DMS153 treated with DMSO at 0.1 percent for 48 hours (cell line): Measurements from ENCODE around the gene SMIM41.
"Not testable (repeated sequence)": the region's sequence is repeated elsewhere in the genome, so short reads cannot be mapped to it uniquely, and the experiment has no call there.

Experiments used
- DNase-seq: peaks from one replicate; lab custom pipeline; 2025; ENCODE audit not compliant: unreplicated experiment; lab: John Stamatoyannopoulos, UW

The SMIM41 gene

GRCh38 chr12:52084491-52085231 is 5.2 kb downstream of the SMIM41 start:
- no peak for DNase-seq

- no peak for DNase-seq
These were observed 6.2 kb downstream of the SMIM41 start for GRCh38 chr12:52085682-52086180.

GRCh38 chr12:52086366-52086765 is 6.9 kb downstream of the SMIM41 start:
- no peak for DNase-seq

DNA sequence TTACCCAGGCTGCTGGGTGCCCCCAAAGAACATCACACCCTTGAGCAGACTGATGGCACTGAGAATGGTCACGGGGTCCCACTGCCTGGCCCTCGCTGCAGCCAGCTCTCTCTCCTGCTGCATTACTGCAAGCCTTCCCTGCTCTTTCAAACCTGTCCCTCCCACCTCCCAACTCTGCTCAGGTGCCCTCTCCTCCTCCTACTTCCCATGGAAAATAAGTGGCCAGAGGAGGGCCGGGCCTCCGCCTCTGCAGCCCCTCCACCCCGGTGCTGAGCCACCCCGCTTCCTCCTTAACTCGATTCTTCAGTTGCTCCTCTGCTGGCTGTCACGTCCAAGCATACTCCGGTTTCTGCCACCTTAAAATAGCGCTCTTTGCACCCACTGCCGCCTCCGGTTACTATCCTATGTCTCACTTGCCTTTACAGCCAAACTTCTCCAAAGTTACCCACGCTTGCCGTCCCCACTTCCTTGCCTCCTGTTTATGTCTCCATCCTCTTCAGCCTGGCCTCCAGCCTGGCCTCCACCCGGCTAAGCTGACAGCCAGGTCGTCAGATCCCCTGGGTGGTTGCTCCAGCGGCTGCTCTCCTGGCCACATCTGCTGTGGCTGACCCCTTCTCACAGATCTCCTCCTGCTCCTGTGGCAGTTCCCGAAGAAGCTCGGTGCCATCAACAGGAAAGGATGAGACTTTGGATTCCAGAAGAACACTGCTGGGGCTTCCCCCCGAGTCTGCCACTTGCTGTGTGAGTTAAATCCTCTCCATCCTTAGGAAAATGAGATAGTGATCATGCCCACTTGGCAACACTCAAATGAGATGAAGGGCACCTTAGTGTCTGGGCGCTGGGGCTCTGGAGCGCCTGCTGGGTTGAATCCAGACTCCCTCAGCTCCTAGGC is 7.7 kb downstream of the SMIM41 start:
- DNase-seq = no peak

GRCh38 chr12:52087961-52088820 is 8.7 kb downstream of the SMIM41 start:
- DNase-seq = no peak

- DNase-seq = no peak
These were observed 10.0 kb downstream of the SMIM41 start for GRCh38 chr12:52089491-52089890.

- DNase-seq = no peak
These were observed 10.8 kb downstream of the SMIM41 start for GRCh38 chr12:52090291-52090690.

GRCh38 chr12:52091061-52091460 is 11.6 kb downstream of the SMIM41 start:
- no peak for DNase-seq

- DNase-seq = peak; percentile 24
These were observed 12.4 kb downstream of the SMIM41 start for GRCh38 chr12:52091869-52092268.

- no peak for DNase-seq
These were observed 13.8 kb downstream of the SMIM41 start for GRCh38 chr12:52093346-52093745.

DNA sequence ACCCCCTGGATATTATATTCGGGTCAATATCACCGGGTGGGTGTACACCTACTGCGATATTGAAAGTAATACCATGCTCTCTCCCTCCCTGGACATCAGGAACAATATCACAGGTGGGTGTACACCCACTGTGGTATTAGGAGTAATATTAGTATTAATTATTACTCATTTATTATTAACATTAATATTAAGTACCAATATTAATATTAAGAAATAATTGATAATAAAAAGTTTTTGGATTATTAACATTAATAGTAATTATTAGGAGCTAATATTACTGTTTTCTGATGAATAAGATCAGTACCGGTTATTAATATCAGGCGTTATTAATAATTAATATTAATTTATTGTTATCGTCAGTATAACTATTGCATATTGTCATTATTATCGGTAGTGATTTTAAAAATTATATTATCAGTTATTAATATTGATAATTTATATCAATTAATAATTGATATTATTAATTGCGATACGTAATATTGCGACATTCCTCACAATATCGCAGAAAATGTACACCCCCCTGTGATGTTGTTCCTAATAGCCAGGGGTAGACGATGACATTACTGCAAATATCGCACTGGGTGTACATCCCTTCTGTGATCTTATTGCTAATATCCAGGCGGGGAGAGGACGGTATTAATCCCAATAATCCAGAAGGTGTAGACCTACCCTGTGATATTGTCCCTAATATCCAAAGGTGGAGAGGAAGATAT is 17.0 kb downstream of the SMIM41 start:
- no peak for DNase-seq

DNA sequence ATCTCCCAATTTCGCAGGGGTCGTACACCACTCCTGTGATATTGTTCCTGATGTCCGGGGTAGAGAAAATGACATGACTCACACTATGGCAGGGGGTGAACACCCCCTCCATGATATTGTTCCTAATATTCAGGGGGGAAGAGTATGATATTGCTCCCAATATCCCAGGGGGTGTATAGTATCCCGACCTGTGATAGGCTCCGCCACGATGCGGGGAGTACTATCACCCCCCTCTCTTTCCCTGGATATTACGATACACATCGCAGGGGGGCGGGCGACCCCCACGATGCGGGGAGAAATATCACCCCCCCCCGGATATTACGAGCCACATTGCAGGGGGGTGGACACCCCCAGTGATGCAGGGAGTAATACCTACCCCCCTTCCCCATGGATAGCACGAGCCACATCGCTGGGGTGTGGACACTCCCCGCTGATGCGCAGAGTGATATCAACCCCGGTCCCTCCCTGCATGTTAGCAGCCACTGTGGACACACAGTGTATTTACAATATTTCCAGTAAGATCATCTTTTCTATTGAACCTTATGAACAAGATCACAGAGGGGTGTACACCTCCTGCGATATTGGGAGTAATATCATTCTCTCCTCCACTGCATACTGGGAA is 17.7 kb downstream of the SMIM41 start:
- no peak for DNase-seq

DNA sequence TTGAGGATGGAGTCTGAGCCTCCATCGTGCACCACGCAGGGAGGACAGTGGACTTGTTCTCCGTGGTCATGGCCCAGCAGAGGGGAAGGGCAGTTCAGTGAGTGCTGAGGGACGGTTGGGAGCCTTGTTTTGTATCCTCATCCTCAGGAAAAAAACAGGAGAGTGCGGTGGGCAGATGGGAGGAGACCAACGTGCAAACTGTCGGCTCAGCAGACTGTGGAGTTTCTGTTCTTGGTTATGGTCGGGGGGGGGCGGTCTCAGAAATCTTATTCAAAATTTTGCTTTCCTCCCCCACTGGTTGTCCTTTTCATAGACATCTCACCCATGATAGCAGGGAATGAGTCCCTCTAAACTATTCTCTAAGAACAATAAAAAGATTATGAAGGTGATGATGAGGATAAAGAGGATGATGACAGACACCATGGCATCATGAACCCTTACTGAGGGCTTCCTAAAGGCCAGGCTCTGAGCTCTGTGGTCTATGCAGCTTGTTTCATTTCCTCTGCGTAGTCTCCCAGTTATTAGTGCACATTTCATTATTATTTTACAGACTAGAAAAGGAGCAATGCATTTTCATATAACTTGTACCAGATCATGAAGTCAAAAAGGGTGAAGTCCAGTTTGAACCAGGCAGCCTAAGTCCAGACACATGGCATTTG is 25.1 kb downstream of the SMIM41 start:
- not testable (repeated sequence) for DNase-seq

GRCh38 chr12:52116222-52117125 is 37.0 kb downstream of the SMIM41 start:
- not testable (repeated sequence) for DNase-seq

DNA sequence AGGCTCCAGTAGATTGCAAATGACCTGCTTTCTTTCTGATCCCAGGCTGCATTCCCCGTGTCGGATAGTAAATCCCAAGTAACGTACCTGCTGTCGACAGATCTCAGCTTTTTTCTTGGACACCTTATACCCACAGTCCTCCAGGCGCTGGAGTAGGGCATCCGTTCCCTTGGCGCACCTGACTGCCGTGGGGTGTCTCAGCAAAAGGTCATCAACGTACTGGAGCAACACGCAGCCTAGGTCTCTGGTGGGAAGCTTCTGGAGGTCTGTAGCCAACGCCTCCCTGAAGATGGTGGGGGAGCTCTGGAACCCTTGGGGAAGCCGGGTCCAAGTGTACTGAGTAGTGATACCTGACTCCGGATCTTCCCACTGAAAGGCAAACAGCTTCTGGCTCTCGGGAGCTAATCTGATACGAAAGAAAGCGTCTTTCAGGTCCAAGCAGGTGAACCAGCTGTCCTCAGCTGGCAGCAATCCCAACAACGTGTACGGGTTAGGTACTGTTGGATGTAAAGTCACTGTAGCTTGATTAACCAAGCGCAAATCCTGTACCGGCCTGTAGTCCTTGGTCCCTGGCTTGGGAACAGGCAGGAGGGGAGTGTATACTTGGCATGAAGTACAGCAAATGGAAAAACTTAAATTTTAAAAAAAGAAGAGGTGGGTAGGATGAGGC is 38.4 kb downstream of the SMIM41 start:
- DNase-seq = not testable (repeated sequence)

- DNase-seq = peak; percentile 70
These were observed 40.1 kb downstream of the SMIM41 start for GRCh38 chr12:52119398-52120254.
